ENCODE data around the gene EME2.
A peak's percentile ranks its signal among the peaks of the same experiment; 100 is the strongest.

EME2 gene

DNA sequence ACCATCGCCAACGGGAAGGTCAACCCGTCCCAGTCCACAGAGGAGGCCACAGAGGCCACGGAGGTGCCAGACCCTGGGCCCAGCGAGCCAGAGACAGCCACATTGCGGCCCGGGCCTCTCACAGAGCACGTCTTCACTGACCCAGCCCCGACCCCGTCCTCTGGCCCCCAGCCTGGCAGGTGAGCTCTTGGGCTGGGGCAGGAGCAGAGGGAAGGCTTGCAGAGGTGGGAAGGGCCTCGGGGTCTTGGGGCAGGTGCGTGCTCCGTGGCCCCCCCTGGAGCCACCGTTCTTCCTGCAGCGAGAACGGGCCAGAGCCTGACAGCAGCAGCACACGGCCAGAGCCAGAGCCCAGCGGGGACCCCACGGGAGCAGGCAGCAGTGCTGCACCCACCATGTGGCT is 6.4 kb upstream of the EME2 start:
- no peak for DNase-seq (ENCODE audit: low spot score)
- no peak for FAIRE-seq

DNA sequence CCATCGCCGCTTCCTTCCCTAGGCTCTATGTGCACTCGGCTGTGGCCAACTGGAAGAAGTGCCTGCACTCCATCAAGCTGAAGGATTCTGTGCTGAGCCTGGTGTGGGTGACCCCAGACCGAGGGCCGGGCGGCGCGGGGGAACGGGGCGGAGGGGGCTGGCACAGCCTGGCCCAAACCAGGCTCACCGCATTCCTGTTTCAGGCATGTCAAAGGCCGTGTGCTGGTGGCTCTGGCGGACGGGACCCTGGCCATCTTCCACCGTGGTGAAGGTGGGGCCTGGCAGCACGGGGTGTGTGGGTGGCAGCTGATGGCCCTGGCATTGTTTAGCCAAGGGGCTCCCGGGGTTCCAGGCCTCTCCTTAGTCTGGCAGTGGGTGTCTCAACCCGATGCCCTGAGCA is 5.9 kb upstream of the EME2 start:
- FAIRE-seq (no peak), DNase-seq (ENCODE audit: low spot score) (no peak)

- FAIRE-seq: no peak
- no peak for DNase-seq (ENCODE audit: low spot score)
Measured at GRCh38 chr16:1767116-1767994, 5.3 kb upstream of the EME2 start.

DNA sequence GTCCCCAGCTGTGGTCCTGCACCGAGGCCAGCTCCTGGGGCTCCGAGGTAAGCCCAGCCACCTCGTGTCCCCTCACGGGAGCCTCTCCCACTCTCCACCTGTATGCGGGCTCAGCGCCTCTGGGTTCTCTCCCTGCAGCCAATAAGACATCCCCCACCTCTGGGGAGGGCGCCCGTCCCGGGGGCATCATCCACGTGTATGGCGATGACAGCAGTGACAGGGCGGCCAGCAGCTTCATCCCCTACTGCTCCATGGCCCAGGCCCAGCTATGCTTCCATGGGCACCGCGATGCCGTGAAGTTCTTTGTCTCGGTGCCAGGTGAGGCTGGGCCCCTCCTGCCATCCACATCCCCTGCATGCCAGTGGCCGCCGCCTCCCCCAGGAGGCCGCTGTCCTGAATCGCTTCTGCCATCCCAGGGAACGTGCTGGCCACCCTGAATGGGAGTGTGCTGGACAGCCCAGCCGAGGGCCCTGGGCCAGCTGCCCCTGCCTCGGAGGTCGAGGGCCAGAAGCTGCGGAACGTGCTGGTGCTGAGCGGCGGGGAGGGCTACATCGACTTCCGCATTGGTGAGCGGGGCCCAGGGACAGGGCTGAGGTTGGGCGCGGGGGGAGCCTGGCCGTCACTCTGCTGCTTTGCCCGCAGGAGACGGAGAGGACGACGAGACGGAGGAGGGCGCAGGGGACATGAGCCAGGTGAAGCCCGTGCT is 4.4 kb upstream of the EME2 start:
- DNase-seq (ENCODE audit: low spot score) (no peak), FAIRE-seq (no peak)

- FAIRE-seq (no peak), DNase-seq (ENCODE audit: low spot score) (no peak)
Measured at GRCh38 chr16:1768767-1769401, 3.7 kb upstream of the EME2 start.

GRCh38 chr16:1769402-1770300 is 3.0 kb upstream of the EME2 start:
- FAIRE-seq (no peak), DNase-seq (ENCODE audit: low spot score) (no peak)

- FAIRE-seq (no peak), DNase-seq (ENCODE audit: low spot score) (no peak)
Measured at GRCh38 chr16:1770328-1771187, 2.1 kb upstream of the EME2 start.

- FAIRE-seq (no peak), DNase-seq (ENCODE audit: low spot score) (no peak)
Measured at GRCh38 chr16:1771188-1771863, 1.3 kb upstream of the EME2 start, which contains the start of gene NME3. Gene NME3, minus strand, starts transcription at chr16:1771543. Its CDS starts 9 bp downstream, at chr16:1771534.

DNA sequence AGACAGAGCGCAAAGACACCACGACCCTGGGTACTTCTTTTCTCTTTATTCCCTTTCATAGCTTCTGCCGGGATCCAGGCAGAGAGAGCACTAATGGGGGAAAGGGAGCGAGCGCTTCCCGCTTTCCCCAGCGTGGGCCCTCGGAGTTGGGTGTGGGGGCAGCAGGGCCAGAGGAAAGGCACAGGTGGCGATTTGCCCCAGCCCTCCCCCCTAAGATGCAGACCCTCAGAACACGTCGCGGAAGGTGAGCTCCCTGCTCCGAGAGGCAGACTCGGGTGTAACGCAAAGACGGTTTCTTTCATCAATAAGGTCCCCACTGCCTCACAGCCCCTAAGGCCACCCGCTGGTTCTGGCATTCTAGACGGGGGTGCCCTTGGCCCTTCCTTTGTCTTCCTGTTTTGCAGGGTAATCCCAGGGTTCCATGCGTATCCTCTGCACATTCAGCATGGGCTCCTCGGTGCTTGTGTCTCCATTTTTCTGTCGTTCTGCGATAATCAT is 697 bp upstream of the EME2 start:
- DNase-seq (ENCODE audit: low spot score) (no peak), FAIRE-seq (no peak)

- FAIRE-seq (no peak), DNase-seq (ENCODE audit: low spot score) (peak; percentile 73)
Measured at GRCh38 chr16:1772908-1773702, 495 bp downstream of the EME2 start, which contains the start of gene MRPS34. Gene MRPS34, minus strand, starts transcription at chr16:1773134. Its CDS starts 15 bp downstream, at chr16:1773119.

GRCh38 chr16:1773703-1774447 is 1.3 kb downstream of the EME2 start:
- DNase-seq (ENCODE audit: low spot score) (no peak), FAIRE-seq (no peak)

GRCh38 chr16:1774448-1774780 is 1.8 kb downstream of the EME2 start:
- FAIRE-seq (no peak), DNase-seq (ENCODE audit: low spot score) (no peak)

DNA sequence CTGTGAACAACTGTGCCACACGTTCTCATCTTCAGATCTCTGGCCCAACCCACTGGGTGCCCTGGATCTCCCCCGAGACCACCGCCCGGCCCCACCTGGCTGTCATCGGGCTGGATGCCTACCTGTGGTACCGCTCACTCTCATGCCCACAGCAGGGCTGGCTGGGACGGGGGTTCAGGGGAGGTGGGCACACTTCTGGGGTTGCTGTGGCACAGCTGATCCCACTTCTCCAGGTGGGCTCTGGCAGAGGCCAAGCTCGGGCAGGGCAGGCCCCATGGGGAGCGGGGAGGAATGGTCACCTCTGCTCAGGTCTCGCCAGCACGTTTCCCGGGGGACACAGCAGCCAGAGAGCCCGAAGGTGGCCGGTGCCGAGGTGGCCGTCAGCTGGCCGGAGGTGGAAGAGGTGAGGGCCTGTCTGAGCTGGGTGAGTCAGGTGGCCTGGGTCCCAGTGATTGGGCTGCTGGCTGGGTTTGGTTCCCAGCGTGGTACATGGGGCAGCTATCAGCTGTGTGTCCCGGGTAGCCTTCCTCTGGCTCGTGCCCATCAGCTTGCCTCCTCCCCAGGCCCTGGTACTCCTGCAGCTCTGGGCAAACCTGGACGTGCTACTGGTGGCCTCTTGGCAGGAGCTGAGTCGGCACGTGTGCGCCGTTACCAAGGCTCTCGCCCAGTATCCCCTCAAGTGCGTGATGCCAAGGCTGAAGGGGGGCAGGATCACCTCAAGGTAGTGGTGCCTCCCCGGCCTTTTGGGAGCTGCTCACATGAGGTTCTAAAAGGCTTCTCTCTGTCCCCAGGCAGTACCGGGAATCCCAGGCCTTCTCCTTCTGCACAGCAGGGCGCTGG is 2.6 kb downstream of the EME2 start:
- DNase-seq (ENCODE audit: low spot score): no peak
- no peak for FAIRE-seq

DNA sequence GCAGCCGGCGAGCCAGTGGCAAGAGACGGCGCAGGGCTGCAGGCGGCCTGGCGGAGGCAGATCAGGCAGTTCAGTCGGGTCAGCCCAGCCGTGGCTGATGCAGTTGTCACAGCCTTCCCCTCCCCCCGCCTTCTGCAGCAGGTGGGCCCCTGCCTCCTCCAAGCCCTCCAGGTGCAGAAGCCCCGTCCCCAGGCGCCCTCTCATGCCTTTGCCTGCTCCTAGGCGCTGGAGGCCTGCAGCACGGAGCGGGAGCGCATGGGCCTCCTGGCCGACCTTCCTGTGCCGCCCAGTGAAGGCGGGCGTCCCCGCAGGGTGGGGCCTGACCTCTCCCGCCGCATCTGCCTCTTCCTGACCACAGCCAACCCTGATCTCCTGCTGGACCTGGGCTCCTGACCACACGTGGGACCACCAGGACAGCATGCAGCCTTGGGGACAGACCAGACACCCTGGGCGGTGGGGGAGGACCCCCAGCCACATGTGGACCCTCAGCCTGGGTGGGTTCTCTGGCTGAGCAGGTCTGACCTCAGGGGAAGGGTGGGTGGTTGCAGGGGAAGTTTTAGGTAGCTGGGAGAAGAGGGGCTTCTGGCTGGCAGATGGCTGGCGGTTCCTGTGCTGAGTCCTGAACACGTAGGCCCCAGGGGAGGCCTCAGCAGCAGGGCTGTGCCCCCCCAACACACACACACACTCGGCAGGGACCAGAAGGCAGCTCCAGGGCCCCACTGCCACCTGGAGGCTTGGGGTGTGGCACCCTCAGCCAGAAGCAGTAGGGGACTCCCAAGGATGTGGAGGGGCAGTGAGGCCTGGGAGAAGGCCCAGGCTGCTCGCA is 3.4 kb downstream of the EME2 start:
- DNase-seq (ENCODE audit: low spot score): no peak
- FAIRE-seq: no peak

DNA sequence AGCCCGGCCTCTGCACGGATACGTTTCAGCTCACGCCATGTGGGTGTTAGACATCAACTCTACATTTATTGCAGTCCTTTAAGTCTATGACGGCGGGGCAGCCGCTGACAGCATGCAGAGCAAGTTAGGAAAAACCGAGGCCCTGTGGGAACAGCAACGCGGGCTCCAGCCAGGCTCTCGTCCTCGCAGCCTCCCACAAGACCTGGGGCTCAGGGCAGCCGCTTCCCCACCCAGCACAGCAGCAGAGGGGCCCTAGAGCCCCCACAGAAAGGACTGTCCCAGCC is 4.0 kb downstream of the EME2 start:
- DNase-seq (ENCODE audit: low spot score): no peak
- no peak for FAIRE-seq

- DNase-seq (ENCODE audit: low spot score) (no peak), FAIRE-seq (no peak)
Measured at GRCh38 chr16:1776991-1777374, 4.4 kb downstream of the EME2 start.

Data from RCC 7860 (cell line).